Fibroblast of lung (primary cell): Measurements from ENCODE around the gene MRE11.

Experiments
- EZH2 ChIP-seq: IDR thresholded peaks from 2 replicates; pipeline ENCODE4 v1.5.1; 2012; ENCODE audit warnings: low read length, control low read depth, mild to moderate bottlenecking; ENCODE audit errors: missing control alignments
- TF ChIP-seq, protein P1 (sequence below), 2 donors: IDR thresholded peaks in 1 of 2; conservative IDR thresholded peaks in 1 of 2; 1 replicate in 1 of 2; 2 replicates in 1 of 2; pipeline ENCODE4 v1.5.1; 2011 to 2012; ENCODE audit warnings: low read length in 2 of 2, control low read depth in 1 of 2, inconsistent platforms in 1 of 2, low read depth in 1 of 2, mild to moderate bottlenecking in 1 of 2

GRCh38 chr11:94516725-94517124, 23.1 kb upstream of the MRE11 start:
- TF ChIP-seq, protein P1, sequence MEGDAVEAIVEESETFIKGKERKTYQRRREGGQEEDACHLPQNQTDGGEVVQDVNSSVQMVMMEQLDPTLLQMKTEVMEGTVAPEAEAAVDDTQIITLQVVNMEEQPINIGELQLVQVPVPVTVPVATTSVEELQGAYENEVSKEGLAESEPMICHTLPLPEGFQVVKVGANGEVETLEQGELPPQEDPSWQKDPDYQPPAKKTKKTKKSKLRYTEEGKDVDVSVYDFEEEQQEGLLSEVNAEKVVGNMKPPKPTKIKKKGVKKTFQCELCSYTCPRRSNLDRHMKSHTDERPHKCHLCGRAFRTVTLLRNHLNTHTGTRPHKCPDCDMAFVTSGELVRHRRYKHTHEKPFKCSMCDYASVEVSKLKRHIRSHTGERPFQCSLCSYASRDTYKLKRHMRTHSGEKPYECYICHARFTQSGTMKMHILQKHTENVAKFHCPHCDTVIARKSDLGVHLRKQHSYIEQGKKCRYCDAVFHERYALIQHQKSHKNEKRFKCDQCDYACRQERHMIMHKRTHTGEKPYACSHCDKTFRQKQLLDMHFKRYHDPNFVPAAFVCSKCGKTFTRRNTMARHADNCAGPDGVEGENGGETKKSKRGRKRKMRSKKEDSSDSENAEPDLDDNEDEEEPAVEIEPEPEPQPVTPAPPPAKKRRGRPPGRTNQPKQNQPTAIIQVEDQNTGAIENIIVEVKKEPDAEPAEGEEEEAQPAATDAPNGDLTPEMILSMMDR (conservative IDR thresholded peaks at IDR 0.05 in 1 of 2, IDR thresholded peaks at IDR 0.05 in 1 of 2; ENCODE audit: low read depth in 1 of 2, low read length in 2 of 2): no peak
- no peak for TF ChIP-seq EZH2
